Natural killer cell (primary cell): Measurements from ENCODE around the gene ATP2C1. TPM values are rescaled to one million over a fixed set of nuclear protein-coding genes. Genes with fewer than 3 reads are reported as not detected.
A peak's percentile ranks its signal among the peaks of the same experiment; 100 is the strongest.
"Not testable (repeated sequence)": the region's sequence is repeated elsewhere in the genome, so short reads cannot be mapped to it uniquely, and the experiment has no call there.

Experiments
- ATAC-seq, 3 donors: fragments of 150-1000 bp in 2 of 3; fragments of 200-7000 bp in 1 of 3; cut with Tn5 transposase; 1 replicate in 1 of 3; 2 replicates in 2 of 3; pipeline ENCODE4 v1.10.0; 2021; ENCODE audit warnings: mild to moderate bottlenecking in 2 of 3, moderate library complexity in 2 of 3
- DNase-seq, 2 donors: peaks; one replicate each; pipeline versions ENCODE4 v3.0.0 to v3.0.0-alpha.2; 2013 to 2021; ENCODE audit warnings: mixed read lengths in 1 of 2
- H3K27ac ChIP-seq: one replicate; pipeline ENCODE4 v1.5.1; 2013; ENCODE audit warnings: mild to moderate bottlenecking, low read length
- H3K27me3 ChIP-seq: one replicate; pipeline ENCODE4 v1.6.1; 2013; ENCODE audit warnings: low read length; ENCODE audit not compliant: control insufficient read depth, insufficient read depth
- H3K36me3 ChIP-seq: one replicate; pipeline ENCODE4 v1.6.1; 2013; ENCODE audit warnings: low read length; ENCODE audit not compliant: control insufficient read depth, insufficient read depth
- H3K4me1 ChIP-seq: one replicate; pipeline ENCODE4 v1.6.1; 2013; ENCODE audit warnings: low read length; ENCODE audit not compliant: control insufficient read depth, insufficient read depth
- H3K4me3 ChIP-seq: one replicate; pipeline ENCODE4 v1.5.1; 2013; ENCODE audit warnings: low read length
- H3K9me3 ChIP-seq: one replicate; pipeline ENCODE4 v1.6.1; 2013; ENCODE audit warnings: low read length; ENCODE audit not compliant: control insufficient read depth, insufficient read depth
- H3K27ac Mint-ChIP-seq, 2 donors: one replicate each; pipeline ENCODE4 v1.8.0; 2022; ENCODE audit warnings: mild to moderate bottlenecking in 2 of 2, mixed read lengths in 2 of 2, moderate library complexity in 1 of 2
- H3K27me3 Mint-ChIP-seq, 2 donors: one replicate each; pipeline ENCODE4 v1.8.0; 2022; ENCODE audit warnings: low read depth in 2 of 2, mixed read lengths in 2 of 2
- H3K36me3 Mint-ChIP-seq: one replicate; pipeline ENCODE4 v1.8.0; 2022; ENCODE audit warnings: mixed read lengths
- H3K4me1 Mint-ChIP-seq, 2 donors: one replicate each; pipeline ENCODE4 v1.8.0; 2022; ENCODE audit warnings: mixed read lengths in 2 of 2
- H3K4me3 Mint-ChIP-seq: one replicate; pipeline ENCODE4 v1.8.0; 2022; ENCODE audit warnings: mild to moderate bottlenecking, moderate library complexity, mixed read lengths
- H3K9me3 Mint-ChIP-seq, 2 donors: one replicate each; pipeline ENCODE4 v1.8.0; 2022; ENCODE audit warnings: mixed read lengths in 2 of 2
- CTCF ChIP-seq: fragments of 200-600 bp; IDR thresholded peaks from one replicate; pipeline ENCODE4 v1.8.0; 2022; ENCODE audit warnings: antibody characterized with exemption
- WGBS: methylation state at CpG from one replicate; pipeline ENCODE4 v1.1.7; 2013; ENCODE audit warnings: missing lambda C conversion rate; ENCODE audit not compliant: insufficient coverage; 5-methylcytosine and 5-hydroxymethylcytosine counted together
- intact Hi-C: fragments of 100-400 bp; cut with micrococcal nuclease; formaldehyde crosslinking; loops from one replicate; pipeline ENCODE4 v1.14.2; 2022
- total RNA-seq, 4 donors: library from RNA; stranded (reverse); fragments of 120-200 nt in 1 of 4; gene quantifications; one replicate each; pipeline versions ENCODE4 v1.2.3 to v1.2.4, GENCODE V29; 2013 to 2022

ATP2C1 gene
- total RNA-seq, 3 donors from 2014 or later (not counting 1 experiment from before 2014, with no cell fraction given): 58.8 to 72.9 (median 60.6) TPM

GRCh38 chr3:130967281-130967680 is 73.4 kb downstream of the ATP2C1 start:
- TF ChIP-seq CTCF: no peak
- Histone ChIP-seq H3K27ac (no peak overlapping the region), H3K27me3 (no peaks in the 10 kb centered on the region), H3K4me3 (no peak overlapping the region), H3K4me1 (no peaks in the 10 kb centered on the region), H3K9me3 (no peaks in the 10 kb centered on the region), H3K36me3 (peaks cover 45% of the 10 kb centered on the region)
- ATAC-seq (no peak), DNase-seq (no peak)
- intact Hi-C loops: no loop called here
- 100% methylated on average over 1 of the region's 2 CpGs for WGBS
- Mint-ChIP-seq H3K36me3 (peaks cover 19% of the 10 kb centered on the region), H3K27me3 (no peaks in the 10 kb centered on the region), H3K4me3 (no peak overlapping the region), H3K4me1 (no peaks in the 10 kb centered on the region), H3K27ac (no peak overlapping the region), H3K9me3 (no peaks in the 10 kb centered on the region)

- no peak overlapping the region for H3K4me3 Mint-ChIP-seq
- DNase-seq (no peak), ATAC-seq (no peak)
- H3K4me1 ChIP-seq: no peaks in the 10 kb centered on the region
- no peak overlapping the region for H3K4me3 ChIP-seq
- no peak overlapping the region for H3K27ac Mint-ChIP-seq
- H3K9me3 Mint-ChIP-seq: no peaks in the 10 kb centered on the region
- no peak for TF ChIP-seq CTCF
- H3K27me3 ChIP-seq: no peaks in the 10 kb centered on the region
- peaks cover 45% of the 10 kb centered on the region for H3K36me3 ChIP-seq
- no peaks in the 10 kb centered on the region for H3K9me3 ChIP-seq
- no peaks in the 10 kb centered on the region for H3K4me1 Mint-ChIP-seq
- H3K27ac ChIP-seq: no peak overlapping the region
- H3K27me3 Mint-ChIP-seq: no peaks in the 10 kb centered on the region
- intact Hi-C loops: no loop called here
- peaks cover 26% of the 10 kb centered on the region for H3K36me3 Mint-ChIP-seq
- WGBS: 100% methylated on average over 2 of the region's 3 CpGs
Observed at GRCh38 chr3:130968221-130968620, 74.3 kb downstream of the ATP2C1 start.

GRCh38 chr3:130969621-130970020 is 75.7 kb downstream of the ATP2C1 start:
- no peaks in the 10 kb centered on the region for H3K27me3 Mint-ChIP-seq
- ATAC-seq: no peak
- peaks cover 34% of the 10 kb centered on the region for H3K36me3 Mint-ChIP-seq
- H3K27ac Mint-ChIP-seq: no peak overlapping the region
- no peak overlapping the region for H3K4me3 Mint-ChIP-seq
- H3K4me3 ChIP-seq: no peak overlapping the region
- H3K27ac ChIP-seq: no peak overlapping the region
- intact Hi-C loops: no loop called here
- no CpG with 5 or more reads among the region's 2 CpGs for WGBS
- H3K36me3 ChIP-seq: peaks cover 38% of the 10 kb centered on the region
- H3K9me3 Mint-ChIP-seq: no peaks in the 10 kb centered on the region
- H3K4me1 ChIP-seq: no peaks in the 10 kb centered on the region
- DNase-seq: no peak
- H3K4me1 Mint-ChIP-seq: no peaks in the 10 kb centered on the region
- TF ChIP-seq CTCF: no peak
- H3K27me3 ChIP-seq: no peaks in the 10 kb centered on the region
- H3K9me3 ChIP-seq: no peaks in the 10 kb centered on the region

- no peak overlapping the region for H3K27ac ChIP-seq
- no peak for TF ChIP-seq CTCF
- no peak overlapping the region for H3K27ac Mint-ChIP-seq
- no peaks in the 10 kb centered on the region for H3K27me3 Mint-ChIP-seq
- no peak overlapping the region for H3K4me3 ChIP-seq
- H3K4me1 ChIP-seq: no peaks in the 10 kb centered on the region
- peaks cover 29% of the 10 kb centered on the region for H3K36me3 Mint-ChIP-seq
- no peaks in the 10 kb centered on the region for H3K27me3 ChIP-seq
- peaks cover 42% of the 10 kb centered on the region for H3K36me3 ChIP-seq
- DNase-seq (no peak), ATAC-seq (no peak)
- no peak overlapping the region for H3K4me3 Mint-ChIP-seq
- no peaks in the 10 kb centered on the region for H3K9me3 ChIP-seq
- H3K4me1 Mint-ChIP-seq: no peaks in the 10 kb centered on the region
- H3K9me3 Mint-ChIP-seq: no peaks in the 10 kb centered on the region
- intact Hi-C loops: no loop called here
Observed at GRCh38 chr3:130971208-130971607, 77.3 kb downstream of the ATP2C1 start.

GRCh38 chr3:130972592-130972991 is 78.7 kb downstream of the ATP2C1 start:
- H3K4me3 ChIP-seq, ATAC-seq, H3K4me3 Mint-ChIP-seq, H3K27ac ChIP-seq, DNase-seq, H3K27me3 ChIP-seq, H3K9me3 Mint-ChIP-seq, H3K9me3 ChIP-seq, H3K4me1 Mint-ChIP-seq, H3K4me1 ChIP-seq, H3K27me3 Mint-ChIP-seq, intact Hi-C loops: not testable (repeated sequence)
- peak overlapping the region in 1 of 2 donors; percentile 34 for H3K27ac Mint-ChIP-seq
- peaks cover 35% of the 10 kb centered on the region for H3K36me3 ChIP-seq
- no CpG with 5 or more reads among the region's 2 CpGs for WGBS
- H3K36me3 Mint-ChIP-seq: peaks cover 22% of the 10 kb centered on the region
